Fibroblast of villous mesenchyme (primary cell): ENCODE measurements around the gene RAB40A. TPM values are rescaled to one million over a fixed set of nuclear protein-coding genes. Genes with fewer than 3 reads are reported as not detected.

Source experiments
- DNase-seq: peaks from one replicate; pipeline ENCODE4 v3.0.0-alpha.2; 2010; ENCODE audit warnings: low read depth
- H3K4me3 ChIP-seq: 2 replicates; pipeline ENCODE4 v1.5.1; 2011; ENCODE audit warnings: low read depth, mild to moderate bottlenecking, low read length
- CTCF ChIP-seq: IDR thresholded peaks from 2 replicates; pipeline ENCODE4 v1.5.1; 2012; ENCODE audit warnings: low read depth, mild to moderate bottlenecking, low read length; ENCODE audit not compliant: insufficient read depth
- total RNA-seq: library from RNA; depleted of rRNA; stranded (reverse); fragments of >200 nt; gene quantifications from 2 replicates; pipeline ENCODE4 v1.2.3, GENCODE V29; 2012

RAB40A gene
- total RNA-seq, 1 donor, result 0.43 TPM

GRCh38 chrX:103513476-103514108 lies 5.7 kb downstream of the RAB40A start:
- no peak for DNase-seq
- TF ChIP-seq CTCF, result no peak
- H3K4me3 ChIP-seq, result no peak overlapping the region

GRCh38 chrX:103513067-103513466 lies 6.2 kb downstream of the RAB40A start:
- no peak overlapping the region for H3K4me3 ChIP-seq
- TF ChIP-seq CTCF, result no peak
- no peak for DNase-seq

- no peak for TF ChIP-seq CTCF
- H3K4me3 ChIP-seq, result no peak overlapping the region
- no peak for DNase-seq
Measured at GRCh38 chrX:103510031-103510430, 9.3 kb downstream of the RAB40A start.

- TF ChIP-seq CTCF, result no peak
- DNase-seq, result no peak
- H3K4me3 ChIP-seq, result no peak overlapping the region
Measured at GRCh38 chrX:103503853-103504207, 15.5 kb downstream of the RAB40A start.

GRCh38 chrX:103503163-103503852 lies 16.0 kb downstream of the RAB40A start:
- H3K4me3 ChIP-seq, result no peak overlapping the region
- TF ChIP-seq CTCF, result no peak
- DNase-seq, result no peak

GRCh38 chrX:103498786-103499185 lies 20.5 kb downstream of the RAB40A start:
- TF ChIP-seq CTCF, result no peak
- DNase-seq, result no peak
- no peak overlapping the region for H3K4me3 ChIP-seq
